AG10803 (cell line): ENCODE data around the gene SIX5.

Source experiments
- DNase-seq: peaks from one replicate; pipeline ENCODE4 v3.0.0; 2010; ENCODE audit warnings: low read depth
- H3K4me3 ChIP-seq: 2 replicates; pipeline ENCODE4 v1.5.1; 2011; ENCODE audit warnings: mild to moderate bottlenecking, low read length, control low read depth
- TF ChIP-seq, protein P1 (sequence below): conservative IDR thresholded peaks from 2 replicates; pipeline ENCODE4 v1.5.1; 2011; ENCODE audit warnings: mild to moderate bottlenecking, low read length, control low read depth, inconsistent platforms

The SIX5 gene

GRCh38 chr19:45768984-45769782 is at the start of gene SIX5:
SIX5 (minus strand) TSS chr19:45769252; CDS start chr19:45768844, 408 bp downstream.
- H3K4me3 ChIP-seq = peak within 1 kb of the TSS; percentile 91
- TF ChIP-seq, protein P1, sequence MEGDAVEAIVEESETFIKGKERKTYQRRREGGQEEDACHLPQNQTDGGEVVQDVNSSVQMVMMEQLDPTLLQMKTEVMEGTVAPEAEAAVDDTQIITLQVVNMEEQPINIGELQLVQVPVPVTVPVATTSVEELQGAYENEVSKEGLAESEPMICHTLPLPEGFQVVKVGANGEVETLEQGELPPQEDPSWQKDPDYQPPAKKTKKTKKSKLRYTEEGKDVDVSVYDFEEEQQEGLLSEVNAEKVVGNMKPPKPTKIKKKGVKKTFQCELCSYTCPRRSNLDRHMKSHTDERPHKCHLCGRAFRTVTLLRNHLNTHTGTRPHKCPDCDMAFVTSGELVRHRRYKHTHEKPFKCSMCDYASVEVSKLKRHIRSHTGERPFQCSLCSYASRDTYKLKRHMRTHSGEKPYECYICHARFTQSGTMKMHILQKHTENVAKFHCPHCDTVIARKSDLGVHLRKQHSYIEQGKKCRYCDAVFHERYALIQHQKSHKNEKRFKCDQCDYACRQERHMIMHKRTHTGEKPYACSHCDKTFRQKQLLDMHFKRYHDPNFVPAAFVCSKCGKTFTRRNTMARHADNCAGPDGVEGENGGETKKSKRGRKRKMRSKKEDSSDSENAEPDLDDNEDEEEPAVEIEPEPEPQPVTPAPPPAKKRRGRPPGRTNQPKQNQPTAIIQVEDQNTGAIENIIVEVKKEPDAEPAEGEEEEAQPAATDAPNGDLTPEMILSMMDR = no peak

DNA sequence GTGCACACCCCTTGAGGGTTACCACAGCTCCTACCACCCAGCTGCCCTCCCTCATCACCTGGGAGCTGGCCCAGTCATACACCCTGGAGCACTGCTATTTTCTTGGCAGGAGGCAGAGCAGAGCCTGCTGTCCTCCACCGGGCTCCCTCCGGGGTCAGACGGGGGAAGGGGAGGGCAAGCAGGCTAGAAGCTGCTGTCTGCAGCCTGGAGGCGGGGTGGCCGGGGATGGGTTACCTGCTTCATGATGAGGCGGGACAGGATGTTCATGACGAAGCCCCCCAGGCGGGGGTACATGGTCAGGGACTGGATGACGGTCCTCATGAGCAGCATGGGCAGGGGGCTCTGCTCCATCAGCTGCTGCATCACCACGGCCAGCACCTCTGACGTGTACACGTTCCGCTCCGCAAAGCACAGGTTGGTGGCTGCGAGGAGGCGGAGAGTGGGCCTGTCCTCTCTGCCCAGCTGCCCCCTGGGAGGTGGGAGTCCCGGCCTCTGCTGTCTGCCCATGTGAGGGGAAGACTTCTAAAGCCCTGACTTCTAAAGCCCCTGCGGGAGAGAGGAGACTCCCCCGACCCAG is 48.8 kb upstream of the SIX5 start:
- TF ChIP-seq, protein P1 = no peak
- H3K4me3 ChIP-seq = no peak overlapping the region
- no peak for DNase-seq

More at GRCh38 chr19:45768984-45769782, at the start of gene SIX5:
- peak; percentile 98 for DNase-seq

GRCh38 chr19:45817010-45817724 is 48.1 kb upstream of the SIX5 start:
- TF ChIP-seq, protein P1 = peak; percentile 91
- H3K4me3 ChIP-seq = no peak overlapping the region
- DNase-seq = peak; percentile 90

- DNase-seq = no peak
- TF ChIP-seq, protein P1 = no peak
- H3K4me3 ChIP-seq = no peak overlapping the region
Observed at GRCh38 chr19:45816236-45817009, 47.4 kb upstream of the SIX5 start.

DNA sequence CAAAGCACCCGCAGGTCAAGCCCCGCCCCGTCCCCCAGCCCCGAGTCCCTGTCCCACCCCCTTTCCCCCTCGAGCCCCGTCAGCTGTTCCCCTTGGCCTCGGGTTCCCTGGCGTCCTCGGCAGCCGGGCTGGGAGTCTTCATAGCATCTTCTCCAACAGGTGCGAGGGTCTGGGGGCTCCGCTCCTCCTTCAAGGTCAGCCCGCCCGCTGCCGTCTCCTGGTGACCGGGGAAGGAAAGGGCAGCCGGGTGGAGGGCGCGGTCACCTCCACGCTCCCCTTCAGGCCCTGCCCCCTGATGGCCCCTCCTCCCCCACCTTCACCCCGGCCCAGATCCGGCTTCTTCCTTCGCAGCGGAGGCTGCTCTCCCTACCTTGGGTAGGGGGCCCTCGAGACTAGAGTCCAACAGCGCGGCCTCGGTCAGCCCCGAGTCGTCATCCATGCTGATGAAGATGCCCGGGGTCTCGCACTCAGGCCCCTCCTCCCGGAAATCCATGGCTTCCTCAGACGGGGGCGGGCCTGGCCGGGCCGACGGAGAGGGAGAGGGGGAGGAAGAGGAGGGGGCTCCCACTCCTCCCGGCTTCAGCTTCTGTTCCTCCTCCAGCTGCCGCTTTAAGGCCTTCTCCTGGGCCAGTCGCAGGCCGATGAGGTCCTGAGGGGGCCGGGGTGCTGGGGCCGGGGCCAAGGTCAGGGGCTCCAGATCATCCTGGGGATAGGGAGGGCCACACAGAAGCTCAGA is 46.6 kb upstream of the SIX5 start:
- TF ChIP-seq, protein P1 = no peak
- DNase-seq = no peak
- H3K4me3 ChIP-seq = no peak overlapping the region

- no peak within 1 kb of the TSS for H3K4me3 ChIP-seq
- TF ChIP-seq, protein P1 = no peak
- DNase-seq = no peak
Observed at GRCh38 chr19:45814851-45815480, 45.9 kb upstream of the SIX5 start, which contains the start of gene RSPH6A. RSPH6A (minus strand) TSS chr19:45815308; CDS start chr19:45815176, 132 bp downstream.
